HepG2 (cell line): Measurements from ENCODE around the gene SRSF2. TPM values are rescaled to one million over a fixed set of nuclear protein-coding genes. Genes with fewer than 3 reads are reported as not detected.
A peak's percentile ranks its signal among the peaks of the same experiment; 100 is the strongest.

Source experiments
- BRD4 ChIP-seq: sonication (generic); formaldehyde crosslinking; IDR thresholded peaks from 2 replicates; pipeline ENCODE4 v1.4.0; 2020; ENCODE audit warnings: missing genetic modification reagents
- CAMTA2 ChIP-seq: sonication (generic); formaldehyde crosslinking; IDR thresholded peaks from 2 replicates; pipeline ENCODE4 v1.4.0; 2020; ENCODE audit warnings: mild to moderate bottlenecking, missing genetic modification reagents, borderline replicate concordance
- CEBPB ChIP-seq: IDR thresholded peaks from 2 replicates; pipeline ENCODE4 v1.6.1; 2011; ENCODE audit warnings: low read depth, low read length, improper control_type of control experiment, borderline replicate concordance
- ELF4 ChIP-seq: sonication (generic); formaldehyde crosslinking; IDR thresholded peaks from 2 replicates; pipeline ENCODE4 v1.5.0; 2020; ENCODE audit warnings: missing genetic modification reagents, mild to moderate bottlenecking, moderate library complexity, borderline replicate concordance
- GPN1 ChIP-seq: sonication (generic); formaldehyde crosslinking; IDR thresholded peaks from 2 replicates; pipeline ENCODE4 v1.5.1; 2020; ENCODE audit warnings: missing genetic modification reagents, borderline replicate concordance
- ISX ChIP-seq: sonication (generic); formaldehyde crosslinking; conservative IDR thresholded peaks from 2 replicates; pipeline ENCODE4 v1.5.0; 2020; ENCODE audit warnings: missing genetic modification reagents
- MIER2 ChIP-seq: IDR thresholded peaks from 2 replicates; pipeline ENCODE4 v1.6.1; 2016; ENCODE audit warnings: missing biosample characterization, missing genetic modification reagents
- PRMT3 ChIP-seq: sonication (generic); formaldehyde crosslinking; IDR thresholded peaks from 2 replicates; pipeline ENCODE4 v1.8.1; 2022; ENCODE audit warnings: low read depth, mild to moderate bottlenecking, moderate library complexity, missing genetic modification reagents, borderline replicate concordance
- RNF2 ChIP-seq: fragments of 450-650 bp; conservative IDR thresholded peaks from 2 replicates; pipeline ENCODE4 v1.6.1; 2016; ENCODE audit warnings: low read depth
- SATB2 ChIP-seq: sonication (generic); formaldehyde crosslinking; IDR thresholded peaks from 2 replicates; pipeline ENCODE4 v1.5.0; 2020; ENCODE audit warnings: missing genetic modification reagents
- SKI ChIP-seq: fragments of 450-650 bp; IDR thresholded peaks from one replicate; pipeline ENCODE4 v1.6.1; 2018; ENCODE audit warnings: mild to moderate bottlenecking; ENCODE audit not compliant: partially characterized antibody
- TERF1 ChIP-seq: sonication (generic); formaldehyde crosslinking; IDR thresholded peaks from 2 replicates; pipeline ENCODE4 v1.8.0; 2022; ENCODE audit warnings: mild to moderate bottlenecking, missing genetic modification reagents, moderate library complexity
- YY1 ChIP-seq: IDR thresholded peaks from 2 replicates; pipeline ENCODE4 v1.6.1; 2011; ENCODE audit warnings: low read length, low read depth, moderate library complexity, mild to moderate bottlenecking; ENCODE audit not compliant: insufficient read depth, insufficient replicate concordance
- ZBTB4 ChIP-seq: sonication (generic); formaldehyde crosslinking; IDR thresholded peaks from 2 replicates; pipeline ENCODE4 v1.4.0; 2020; ENCODE audit warnings: missing genetic modification reagents, mild to moderate bottlenecking, borderline replicate concordance
- ZKSCAN8 ChIP-seq: IDR thresholded peaks from 2 replicates; pipeline ENCODE4 v1.6.1; 2016; ENCODE audit warnings: borderline replicate concordance, missing genetic modification reagents, missing compliant biosample characterization
- ZNF207 ChIP-seq: fragments of 450-650 bp; IDR thresholded peaks from 2 replicates; pipeline ENCODE4 v1.6.1; 2016; ENCODE audit warnings: antibody characterized with exemption, borderline replicate concordance
- ZNF256 ChIP-seq: sonication (generic); formaldehyde crosslinking; conservative IDR thresholded peaks from 2 replicates; pipeline ENCODE4 v1.4.0; 2020; ENCODE audit warnings: missing genetic modification reagents
- ZNF329 ChIP-seq: sonication (generic); formaldehyde crosslinking; IDR thresholded peaks from 2 replicates; pipeline ENCODE4 v1.9.0; 2021; ENCODE audit warnings: low read depth, mild to moderate bottlenecking, missing genetic modification reagents
- ZNF33B ChIP-seq: sonication (generic); formaldehyde crosslinking; IDR thresholded peaks from 2 replicates; pipeline ENCODE4 v1.5.1; 2020; ENCODE audit warnings: mild to moderate bottlenecking, missing genetic modification reagents
- ZNF746 ChIP-seq: sonication (generic); formaldehyde crosslinking; IDR thresholded peaks from 2 replicates; pipeline ENCODE4 v1.8.0; 2022; ENCODE audit warnings: mild to moderate bottlenecking, missing genetic modification reagents
- ZNF761 ChIP-seq: sonication (generic); formaldehyde crosslinking; conservative IDR thresholded peaks from 2 replicates; pipeline ENCODE4 v1.4.0; 2020; ENCODE audit warnings: mild to moderate bottlenecking, missing genetic modification reagents
- ZNF766 ChIP-seq: sonication (generic); formaldehyde crosslinking; IDR thresholded peaks from 2 replicates; pipeline ENCODE4 v1.5.0; 2020; ENCODE audit warnings: missing genetic modification reagents, borderline replicate concordance
- ZNF83 ChIP-seq: sonication (generic); formaldehyde crosslinking; IDR thresholded peaks from 2 replicates; pipeline ENCODE4 v1.4.0; 2020; ENCODE audit warnings: missing genetic modification reagents, mild to moderate bottlenecking, borderline replicate concordance
- ZSCAN21 ChIP-seq: sonication (generic); formaldehyde crosslinking; IDR thresholded peaks from 2 replicates; pipeline ENCODE4 v1.8.0; 2022; ENCODE audit warnings: mild to moderate bottlenecking, missing genetic modification reagents, moderate library complexity, borderline replicate concordance
- polyA plus RNA-seq, 8 experiments: library from polyadenylated mRNA; depleted of rRNA in 3 of 8; stranded (reverse) in 7 of 8; unstranded in 1 of 8; fragments of >200 nt; fragmentation: Illumina TruSeq in 4 of 8; extraction: Trizol in 4 of 8; gene quantifications; 2 replicates each; pipeline versions ENCODE4 v1.2.1 to v1.2.3, GENCODE V29; 2011 to 2016; ENCODE audit warnings: low read depth in 4 of 8, missing spikeins in 1 of 8, mixed read lengths in 1 of 8; ENCODE audit not compliant: insufficient read depth in 1 of 8
- total RNA-seq, 5 experiments: library from RNA; depleted of rRNA; stranded (reverse); fragments of >200 nt; fragmentation: Illumina TruSeq; extraction: Trizol; gene quantifications; 2 replicates each; pipeline ENCODE4 v1.2.3, GENCODE V29; 2016; ENCODE audit warnings: low read depth in 1 of 5

Gene SRSF2
- total and polyA plus RNA-seq, 2 of the 13 experiments (the other 11 are each of a cell fraction or from before 2014, with no cell fraction given), result 306 to 319 TPM

GRCh38 chr17:76736349-76737081, 616 bp downstream of the SRSF2 start (continued):
- TF ChIP-seq MIER2 (CRISPR knock-in tag) (no peak), CEBPB (no peak), ISX (CRISPR knock-in tag) (peak; percentile 78), SKI (peak; percentile 70), YY1 (peak; percentile 98), ZNF207 (no peak), ZNF329 (CRISPR knock-in tag) (no peak; the same call in 1 of the 2 replicates), ZNF761 (no peak), RNF2 (no peak), BRD4 (CRISPR knock-in tag) (no peak), ZNF33B (CRISPR knock-in tag) (no peak), ELF4 (CRISPR knock-in tag) (no peak), TERF1 (CRISPR knock-in tag) (no peak), CAMTA2 (CRISPR knock-in tag) (no peak), PRMT3 (CRISPR knock-in tag) (no peak), SATB2 (CRISPR knock-in tag) (no peak; the same call in 1 of the 2 replicates), ZNF766 (CRISPR knock-in tag) (no peak), ZKSCAN8 (no peak), ZNF83 (no peak), ZNF746 (no peak; the same call in 1 of the 2 replicates), ZSCAN21 (CRISPR knock-in tag) (peak; percentile 13; the same call in 1 of the 2 replicates), ZNF256 (CRISPR knock-in tag) (no peak), GPN1 (no peak; the same call in 1 of the 2 replicates), ZBTB4 (no peak)
